CD4-positive, alpha-beta T cell (primary cell): ENCODE results near the gene BIRC5. TPM values are rescaled to one million over a fixed set of nuclear protein-coding genes. Genes with fewer than 3 reads are reported as not detected.

Experiments
- ATAC-seq: fragments of 200-7000 bp; cut with Tn5 transposase; one replicate; pipeline ENCODE4 v1.10.0; 2022; ENCODE audit warnings: mild to moderate bottlenecking; ENCODE audit not compliant: poor library complexity
- CTCF ChIA-PET: fragments of 350-600 bp; sonication (Branson Sonifier 250); formaldehyde crosslinking; loops from one replicate; lab custom pipeline; 2021; ENCODE audit warnings: antibody characterized with exemption, inconsistent platforms; lab: Charles Lee
- POLR2A ChIA-PET: fragments of 350-600 bp; sonication (Branson Sonifier 250); formaldehyde crosslinking; loops from one replicate; lab custom pipeline; 2021; ENCODE audit warnings: antibody characterized with exemption, inconsistent platforms; lab: Charles Lee
- DNase-seq, 14 experiments: peaks; one replicate each; pipeline ENCODE4 v3.0.0-alpha.2; 2013 to 2020; ENCODE audit warnings: mixed read lengths in 2 of 14
- H3K27ac ChIP-seq, 2 donors: one replicate each; pipeline versions ENCODE4 v1.5.1 to v1.7.0; 2013; ENCODE audit warnings: low read length in 2 of 2, low read depth in 1 of 2, mild to moderate bottlenecking in 1 of 2
- H3K27me3 ChIP-seq, 2 experiments: 1 replicate in 1 of 2; 2 replicates in 1 of 2; pipeline versions ENCODE4 v1.6.1 to v1.7.0; 2013; ENCODE audit warnings: low read length in 2 of 2, control low read depth in 1 of 2, mild to moderate bottlenecking in 1 of 2, moderate library complexity in 1 of 2; ENCODE audit not compliant: insufficient read depth in 2 of 2, control insufficient read depth in 1 of 2
- H3K36me3 ChIP-seq: one replicate; pipeline ENCODE4 v1.6.1; 2013; ENCODE audit warnings: low read length, control low read depth; ENCODE audit not compliant: insufficient read depth
- H3K4me1 ChIP-seq: one replicate; pipeline ENCODE4 v1.6.1; 2013; ENCODE audit warnings: low read length, control low read depth; ENCODE audit not compliant: insufficient read depth
- H3K4me3 ChIP-seq: one replicate; pipeline ENCODE4 v1.5.1; 2013; ENCODE audit warnings: mild to moderate bottlenecking, low read length, moderate library complexity
- H3K9me3 ChIP-seq, 2 experiments: 1 replicate in 1 of 2; 2 replicates in 1 of 2; pipeline versions ENCODE4 v1.6.1 to v1.7.0; 2013; ENCODE audit warnings: low read length in 2 of 2, mild to moderate bottlenecking in 2 of 2, control low read depth in 1 of 2, moderate library complexity in 1 of 2; ENCODE audit not compliant: control insufficient read depth in 1 of 2, insufficient read depth in 1 of 2
- H3K27ac Mint-ChIP-seq: one replicate; pipeline ENCODE4 v1.8.0; 2020; ENCODE audit warnings: mixed read lengths
- H3K27me3 Mint-ChIP-seq: one replicate; pipeline ENCODE4 v1.8.0; 2021; ENCODE audit warnings: mixed read lengths
- H3K36me3 Mint-ChIP-seq: one replicate; pipeline ENCODE4 v1.8.0; 2021; ENCODE audit warnings: low read depth, mixed read lengths
- H3K4me1 Mint-ChIP-seq: one replicate; pipeline ENCODE4 v1.8.0; 2021; ENCODE audit warnings: low read depth, mixed read lengths
- H3K4me3 Mint-ChIP-seq: one replicate; pipeline ENCODE4 v1.8.0; 2020; ENCODE audit warnings: mild to moderate bottlenecking, mixed read lengths
- H3K9me3 Mint-ChIP-seq: one replicate; pipeline ENCODE4 v1.8.0; 2020; ENCODE audit warnings: mixed read lengths
- intact Hi-C, 2 experiments: fragments of 100-400 bp; cut with DNase I in 1 of 2; cut with micrococcal nuclease in 1 of 2; formaldehyde crosslinking; loops; one replicate each; pipeline versions ENCODE4 v1.15.1 to v1.9.0; 2023 to 2025; cut with DNase I, micrococcal nuclease
- polyA plus RNA-seq, 2 donors: library from polyadenylated mRNA; unstranded; fragments of 120-200 nt; gene quantifications; one replicate each; pipeline ENCODE4 v1.2.1, GENCODE V29; 2013
- total RNA-seq, 174 experiments: library from RNA in 2 of 174; stranded (reverse) in 2 of 174; gene quantifications; one replicate each; pipeline ENCODE4 v1.2.3 and lab custom pipeline; 2021 to 2026
- TF ChIP-seq, protein P1 (sequence below): fragments of 200-600 bp; IDR thresholded peaks from one replicate; pipeline ENCODE4 v1.8.0; 2022; ENCODE audit warnings: antibody characterized with exemption, mild to moderate bottlenecking

Gene BIRC5
- under 1 TPM; 0.39 to 0.41 TPM for total RNA-seq
- 1.2 TPM for polyA plus RNA-seq (2013, experiment 1 of 2)
- polyA plus RNA-seq (2013, experiment 2 of 2), result 2.6 TPM
- 0 to 172 (median 0.34) reads per million in 172 experiments for total RNA-seq (lab: John Stamatoyannopoulos, UW)

DNA sequence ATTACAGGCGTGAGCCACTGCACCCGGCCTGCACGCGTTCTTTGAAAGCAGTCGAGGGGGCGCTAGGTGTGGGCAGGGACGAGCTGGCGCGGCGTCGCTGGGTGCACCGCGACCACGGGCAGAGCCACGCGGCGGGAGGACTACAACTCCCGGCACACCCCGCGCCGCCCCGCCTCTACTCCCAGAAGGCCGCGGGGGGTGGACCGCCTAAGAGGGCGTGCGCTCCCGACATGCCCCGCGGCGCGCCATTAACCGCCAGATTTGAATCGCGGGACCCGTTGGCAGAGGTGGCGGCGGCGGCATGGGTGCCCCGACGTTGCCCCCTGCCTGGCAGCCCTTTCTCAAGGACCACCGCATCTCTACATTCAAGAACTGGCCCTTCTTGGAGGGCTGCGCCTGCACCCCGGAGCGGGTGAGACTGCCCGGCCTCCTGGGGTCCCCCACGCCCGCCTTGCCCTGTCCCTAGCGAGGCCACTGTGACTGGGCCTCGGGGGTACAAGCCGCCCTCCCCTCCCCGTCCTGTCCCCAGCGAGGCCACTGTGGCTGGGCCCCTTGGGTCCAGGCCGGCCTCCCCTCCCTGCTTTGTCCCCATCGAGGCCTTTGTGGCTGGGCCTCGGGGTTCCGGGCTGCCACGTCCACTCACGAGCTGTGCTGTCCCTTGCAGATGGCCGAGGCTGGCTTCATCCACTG, at the start of gene BIRC5:
BIRC5 (plus strand) TSS at position 238 of the 690 bp plus-strand sequence; CDS start at position 302, 64 bp downstream.
- CTCF ChIA-PET, result no interaction called here
- no peaks in the 10 kb centered on the region for H3K9me3 Mint-ChIP-seq
- H3K27ac ChIP-seq, result no peak within 1 kb of the TSS
- H3K4me1 ChIP-seq, result peaks cover 13% of the 10 kb centered on the region
- DNase-seq (peak; percentile 84 to 94 (median 89)), ATAC-seq (peak; percentile 100)
- TF ChIP-seq, protein P1, sequence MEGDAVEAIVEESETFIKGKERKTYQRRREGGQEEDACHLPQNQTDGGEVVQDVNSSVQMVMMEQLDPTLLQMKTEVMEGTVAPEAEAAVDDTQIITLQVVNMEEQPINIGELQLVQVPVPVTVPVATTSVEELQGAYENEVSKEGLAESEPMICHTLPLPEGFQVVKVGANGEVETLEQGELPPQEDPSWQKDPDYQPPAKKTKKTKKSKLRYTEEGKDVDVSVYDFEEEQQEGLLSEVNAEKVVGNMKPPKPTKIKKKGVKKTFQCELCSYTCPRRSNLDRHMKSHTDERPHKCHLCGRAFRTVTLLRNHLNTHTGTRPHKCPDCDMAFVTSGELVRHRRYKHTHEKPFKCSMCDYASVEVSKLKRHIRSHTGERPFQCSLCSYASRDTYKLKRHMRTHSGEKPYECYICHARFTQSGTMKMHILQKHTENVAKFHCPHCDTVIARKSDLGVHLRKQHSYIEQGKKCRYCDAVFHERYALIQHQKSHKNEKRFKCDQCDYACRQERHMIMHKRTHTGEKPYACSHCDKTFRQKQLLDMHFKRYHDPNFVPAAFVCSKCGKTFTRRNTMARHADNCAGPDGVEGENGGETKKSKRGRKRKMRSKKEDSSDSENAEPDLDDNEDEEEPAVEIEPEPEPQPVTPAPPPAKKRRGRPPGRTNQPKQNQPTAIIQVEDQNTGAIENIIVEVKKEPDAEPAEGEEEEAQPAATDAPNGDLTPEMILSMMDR, result no peak
- intact Hi-C loops, result loop anchor here in 1 of 2 experiments (1.0 to 2.0 kb wide), 2 partner anchors 40 to 45 kb away; partner anchors contain the start of gene SYNGR2
- no peaks in the 10 kb centered on the region for H3K9me3 ChIP-seq
- H3K4me3 Mint-ChIP-seq, result no peak within 1 kb of the TSS
- H3K4me1 Mint-ChIP-seq, result no peaks in the 10 kb centered on the region
- peak within 1 kb of the TSS; percentile 58 for H3K4me3 ChIP-seq
- no peak within 1 kb of the TSS for H3K27ac Mint-ChIP-seq
- no peaks in the 10 kb centered on the region for H3K27me3 Mint-ChIP-seq
- H3K27me3 ChIP-seq, result no peaks in the 10 kb centered on the region
- POLR2A ChIA-PET, result no interaction called here
- H3K36me3 Mint-ChIP-seq, result no peaks in the 10 kb centered on the region
- H3K36me3 ChIP-seq, result no peaks in the 10 kb centered on the region

DNA sequence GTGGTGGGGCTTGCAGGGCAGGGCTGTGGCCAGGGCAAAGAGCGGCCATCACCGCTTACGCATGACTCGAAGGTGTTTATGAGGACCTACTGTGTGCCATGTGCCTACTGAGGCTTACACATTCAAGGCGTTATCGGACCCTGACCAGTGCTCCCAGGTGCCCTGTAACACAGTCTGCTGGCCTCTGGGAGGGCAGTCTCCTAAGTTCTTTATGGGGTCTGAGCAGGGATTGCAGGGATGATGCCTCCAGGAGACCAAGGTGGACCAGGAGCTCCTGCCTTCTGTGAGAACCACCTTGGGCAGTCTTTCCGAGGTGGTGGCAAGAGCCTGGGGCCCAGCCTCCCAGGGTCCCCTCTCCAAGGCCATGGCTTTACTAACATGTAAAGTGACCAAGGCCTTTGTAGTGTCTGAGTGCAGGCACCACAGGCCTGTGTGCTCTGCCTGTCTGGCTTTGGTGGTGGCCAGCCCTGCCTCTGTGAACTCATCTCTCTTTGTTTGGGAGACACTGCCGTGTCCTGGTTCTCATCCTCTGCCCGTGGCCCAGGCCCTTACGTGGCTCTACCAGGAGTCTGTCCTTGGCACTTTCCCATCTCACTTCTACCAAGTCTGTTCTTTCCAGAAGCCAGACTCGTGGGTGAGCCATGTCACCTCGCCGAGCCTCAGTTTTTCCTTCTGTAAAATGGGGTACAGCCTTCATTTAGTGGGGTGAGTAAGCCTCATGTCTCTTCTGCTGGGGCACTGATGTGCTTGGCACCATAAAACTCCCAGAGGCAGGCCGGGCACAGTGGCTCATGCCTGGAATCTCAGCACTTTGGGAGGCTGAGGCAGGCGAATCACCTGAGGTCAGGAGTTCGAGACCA, 49.1 kb upstream of the BIRC5 start:
- Histone ChIP-seq H3K4me1 (peaks cover 19% of the 10 kb centered on the region), H3K27ac (no peak overlapping the region), H3K27me3 (no peaks in the 10 kb centered on the region), H3K9me3 (no peaks in the 10 kb centered on the region), H3K4me3 (no peak overlapping the region), H3K36me3 (no peaks in the 10 kb centered on the region)
- peaks cover 7% of the 10 kb centered on the region for H3K4me1 Mint-ChIP-seq
- H3K27ac Mint-ChIP-seq, result no peak overlapping the region
- H3K36me3 Mint-ChIP-seq, result no peaks in the 10 kb centered on the region
- ATAC-seq (no peak), DNase-seq (no peak)
- intact Hi-C loops, result loop anchor here in 1 of 2 experiments (5.0 kb wide), 1 partner anchor 33 kb away; the partner anchor contains the start of gene TMC8
- H3K9me3 Mint-ChIP-seq, result no peaks in the 10 kb centered on the region
- ChIA-PET POLR2A (interaction anchor here (0.9 kb wide), 1 partner anchor 17 kb away, joined by 3 read pairs; no protein-coding TSS in a partner anchor), CTCF (no interaction called here)
- no peak overlapping the region for H3K4me3 Mint-ChIP-seq
- H3K27me3 Mint-ChIP-seq, result no peaks in the 10 kb centered on the region
- TF ChIP-seq, protein P1, result no peak

DNA sequence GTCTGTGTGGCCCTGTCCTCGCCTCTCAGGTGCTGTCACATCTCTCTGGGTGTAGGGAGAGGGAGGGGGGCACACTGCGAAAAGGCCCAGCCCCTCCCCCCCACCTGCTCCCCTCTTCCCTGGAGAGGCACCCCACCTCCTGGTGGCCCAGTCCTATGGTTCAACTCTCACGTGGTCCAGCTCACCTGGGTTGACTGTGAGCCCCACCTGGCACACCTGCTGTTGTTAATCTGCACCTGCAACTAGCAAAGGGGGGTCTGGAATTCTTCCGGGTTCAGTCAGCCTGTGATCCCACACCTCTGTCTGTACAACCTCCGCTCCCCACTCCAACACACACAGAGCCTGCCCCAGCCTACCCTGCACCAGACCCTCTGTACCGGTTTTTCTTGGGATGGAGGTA, 47.6 kb upstream of the BIRC5 start:
- ChIA-PET POLR2A (no interaction called here), CTCF (interaction anchor here (1.3 kb wide), 1 partner anchor 10 kb away, joined by 5 read pairs; no protein-coding TSS in a partner anchor)
- ATAC-seq, result no peak
- Histone ChIP-seq H3K9me3 (no peaks in the 10 kb centered on the region), H3K27ac (no peak overlapping the region), H3K36me3 (peaks cover 5% of the 10 kb centered on the region), H3K4me1 (peaks cover 33% of the 10 kb centered on the region), H3K4me3 (no peak overlapping the region), H3K27me3 (no peaks in the 10 kb centered on the region)
- H3K27me3 Mint-ChIP-seq, result no peaks in the 10 kb centered on the region
- peaks cover 17% of the 10 kb centered on the region for H3K4me1 Mint-ChIP-seq
- H3K27ac Mint-ChIP-seq, result no peak overlapping the region
- no peaks in the 10 kb centered on the region for H3K9me3 Mint-ChIP-seq
- no peak overlapping the region for H3K4me3 Mint-ChIP-seq
- DNase-seq, result no peak
- no peaks in the 10 kb centered on the region for H3K36me3 Mint-ChIP-seq
- TF ChIP-seq, protein P1, result no peak
- intact Hi-C loops, result loop anchor here in 1 of 2 experiments (5.0 kb wide), 1 partner anchor 34 kb away; the partner anchor contains the start of gene TMC8
